Endothelial cell of coronary artery (primary cell): ENCODE results near the gene PSMC5. TPM values are rescaled to one million over a fixed set of nuclear protein-coding genes. Genes with fewer than 3 reads are reported as not detected.

Source experiments
- total RNA-seq: library from RNA; depleted of rRNA; stranded (reverse); fragments of >200 nt; gene quantifications from 2 replicates; pipeline ENCODE4 v1.2.3, GENCODE V29; 2014

Gene PSMC5
- total RNA-seq = 92.1 and 129 TPM in 2 replicates

DNA sequence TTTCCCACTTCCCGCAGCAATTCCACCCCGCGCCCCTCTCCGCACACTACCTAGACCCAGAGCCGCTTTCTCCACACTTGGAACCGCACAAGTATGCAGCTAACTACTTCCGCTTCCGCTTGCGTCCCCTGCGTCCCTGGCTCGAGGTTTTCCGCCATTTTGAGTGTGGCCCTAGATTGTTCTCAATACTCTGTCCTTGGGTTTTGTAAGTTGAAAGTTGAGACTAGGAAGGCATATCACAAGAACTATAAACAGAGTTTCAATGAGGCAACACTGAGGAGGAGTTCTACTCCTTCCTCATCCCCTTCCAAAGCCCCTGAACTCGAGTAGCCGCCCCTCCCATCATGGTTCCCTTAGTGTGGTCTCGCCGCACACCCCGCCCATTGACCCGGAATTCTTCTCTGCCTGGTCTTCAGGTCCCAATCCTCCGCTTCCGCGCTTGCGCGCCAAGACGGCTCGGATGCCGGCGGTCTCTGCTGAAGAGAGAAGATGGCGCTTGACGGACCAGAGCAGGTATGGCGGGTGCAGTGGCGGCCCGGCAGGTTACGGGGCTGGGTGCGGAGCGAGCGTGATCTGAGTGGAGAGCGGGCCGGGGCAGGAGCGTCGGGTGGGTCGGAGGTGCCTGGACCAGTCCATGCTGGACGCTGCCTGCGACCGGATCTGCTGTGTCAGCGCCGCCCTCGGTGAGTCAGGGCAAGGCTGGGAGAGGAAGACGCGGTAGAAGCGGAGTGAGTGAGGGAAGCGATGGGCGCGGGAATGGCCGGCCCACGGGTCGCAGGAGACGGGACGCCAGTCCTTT lies at the start of gene PSMC5, which contains the start of gene FTSJ3:
Gene PSMC5, plus strand, starts transcription at position 430 of the 799 bp plus-strand sequence. Its CDS starts 60 bp downstream, at position 490.
Gene FTSJ3, minus strand, starts transcription at position 662 of the 799 bp plus-strand sequence. CDS start 761 bp downstream, outside the sequence.

GRCh38 chr17:63842540-63843386 lies 15.5 kb downstream of the PSMC5 start, which contains the start of gene SMARCD2:
Gene SMARCD2, minus strand, starts transcription at chr17:63842685. Its CDS starts 11 bp downstream, at chr17:63842674.

DNA sequence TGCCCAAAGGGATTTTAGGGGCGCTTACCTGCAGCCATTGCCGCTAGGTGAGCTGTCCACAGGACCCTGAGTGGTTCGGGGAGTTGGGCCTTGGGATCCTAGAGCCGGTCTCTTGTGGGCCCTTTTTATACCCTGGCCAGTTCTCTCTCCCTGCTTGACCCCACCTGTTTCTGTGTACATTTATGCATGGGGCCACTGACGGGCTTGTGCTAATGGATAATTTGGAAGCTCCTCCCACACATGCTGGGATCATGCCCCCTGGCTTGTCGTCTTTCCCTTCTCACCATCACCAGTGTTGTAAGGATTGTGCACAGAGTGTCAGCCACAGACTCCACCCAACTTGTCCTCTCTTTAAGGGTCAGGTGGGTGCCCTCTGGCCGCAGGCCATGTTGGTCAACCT lies 46.3 kb downstream of the PSMC5 start, which contains the start of gene CSH2:
Gene CSH2, minus strand, starts transcription at position 101 of the 400 bp plus-strand sequence. Its CDS starts 63 bp downstream, at position 38.

Other genes with a start within 250 kb of the PSMC5 start
- 16.4 and 18.2 TPM in 2 replicates for gene TACO1, start 226.5 kb upstream of the PSMC5 start, total RNA-seq
- gene MAP3K3, start 205.0 kb upstream of the PSMC5 start, total RNA-seq = 78.2 and 83.7 TPM in 2 replicates
- gene LIMD2, start 127.3 kb upstream of the PSMC5 start, total RNA-seq = 13.8 and 24.0 TPM in 2 replicates
- 17.2 and 22.3 TPM in 2 replicates for gene STRADA, start 85.6 kb upstream of the PSMC5 start, total RNA-seq
- 87.7 and 117 TPM in 2 replicates for gene CCDC47, start 53.8 kb upstream of the PSMC5 start, total RNA-seq
- 65.1 and 80.6 TPM in 2 replicates for gene DDX42, start 53.3 kb upstream of the PSMC5 start, total RNA-seq
- gene FTSJ3, start 232 bp downstream of the PSMC5 start, total RNA-seq = 57.2 and 84.5 TPM in 2 replicates
- 69.4 and 77.6 TPM in 2 replicates for gene SMARCD2, start 15.3 kb downstream of the PSMC5 start, total RNA-seq
- not detected in 2 replicates for gene CSH2, start 46.2 kb downstream of the PSMC5 start, total RNA-seq
- not detected in 2 replicates for gene GH2, start 54.5 kb downstream of the PSMC5 start, total RNA-seq
- gene CSH1, start 69.1 kb downstream of the PSMC5 start, total RNA-seq = not detected in 2 replicates
- gene CSHL1, start 83.8 kb downstream of the PSMC5 start, total RNA-seq = not detected in 2 replicates
- gene GH1, start 91.4 kb downstream of the PSMC5 start, total RNA-seq = not detected in 2 replicates
- gene CD79B, start 104.9 kb downstream of the PSMC5 start, total RNA-seq = 1.1 TPM in 2 replicates
- under 0.01 and 0.09 TPM in 2 replicates for gene SCN4A, start 145.5 kb downstream of the PSMC5 start, total RNA-seq
- gene PRR29, start 170.9 kb downstream of the PSMC5 start, total RNA-seq = 0.27 and 0.28 TPM in 2 replicates
- gene ICAM2, start 193.2 kb downstream of the PSMC5 start, total RNA-seq = 348 and 500 TPM in 2 replicates